CD4-positive, alpha-beta T cell treated with Interleukin-12 subunit alpha and Interleukin-12 subunit beta, for 1 hour (primary cell): ENCODE data around the gene EGLN1.
"Not testable (repeated sequence)": the region's sequence is repeated elsewhere in the genome, so short reads cannot be mapped to it uniquely, and the experiment has no call there.

Experiments
- DNase-seq: peaks from one replicate; pipeline ENCODE4 v3.0.0-alpha.2; 2020

EGLN1 gene

GRCh38 chr1:231421971-231422797, at the start of gene EGLN1:
EGLN1 (minus strand) TSS chr1:231422287; CDS start chr1:231421888, 399 bp downstream.
- peak; percentile 86 for DNase-seq

- DNase-seq, result not testable (repeated sequence)
These were observed 49.4 kb upstream of the EGLN1 start for GRCh38 chr1:231471500-231471899.

GRCh38 chr1:231471027-231471426, 48.9 kb upstream of the EGLN1 start:
- DNase-seq, result not testable (repeated sequence)

GRCh38 chr1:231467986-231468385, 45.9 kb upstream of the EGLN1 start:
- DNase-seq, result no peak

GRCh38 chr1:231465051-231465450, 43.0 kb upstream of the EGLN1 start:
- DNase-seq, result no peak

- no peak for DNase-seq
These were observed 41.5 kb upstream of the EGLN1 start for GRCh38 chr1:231463541-231463940.

- peak; percentile 66 for DNase-seq
These were observed 38.5 kb upstream of the EGLN1 start for GRCh38 chr1:231460614-231461013.

GRCh38 chr1:231459438-231459837, 37.4 kb upstream of the EGLN1 start:
- not testable (repeated sequence) for DNase-seq

GRCh38 chr1:231457956-231458355, 35.9 kb upstream of the EGLN1 start:
- DNase-seq, result not testable (repeated sequence)

GRCh38 chr1:231454133-231454532, 32.0 kb upstream of the EGLN1 start:
- DNase-seq, result not testable (repeated sequence)

GRCh38 chr1:231446138-231446537, 24.1 kb upstream of the EGLN1 start:
- DNase-seq, result no peak

- no peak for DNase-seq
These were observed 22.0 kb upstream of the EGLN1 start for GRCh38 chr1:231444059-231444458.

- DNase-seq, result no peak
These were observed 21.3 kb upstream of the EGLN1 start for GRCh38 chr1:231443363-231443762.

GRCh38 chr1:231442735-231443134, 20.6 kb upstream of the EGLN1 start:
- DNase-seq, result no peak

GRCh38 chr1:231432996-231433395, 10.9 kb upstream of the EGLN1 start:
- no peak for DNase-seq

GRCh38 chr1:231431665-231432415, 9.8 kb upstream of the EGLN1 start:
- no peak for DNase-seq

- not testable (repeated sequence) for DNase-seq
These were observed 8.7 kb upstream of the EGLN1 start for GRCh38 chr1:231430678-231431352.

GRCh38 chr1:231428377-231428776, 6.3 kb upstream of the EGLN1 start:
- DNase-seq, result no peak

GRCh38 chr1:231424950-231425805, 3.1 kb upstream of the EGLN1 start:
- DNase-seq, result no peak

- no peak for DNase-seq
These were observed 1.6 kb upstream of the EGLN1 start for GRCh38 chr1:231423648-231424047.

- DNase-seq, result no peak
These were observed 767 bp upstream of the EGLN1 start for GRCh38 chr1:231422798-231423309.

- DNase-seq, result peak; percentile 49
These were observed 529 bp downstream of the EGLN1 start for GRCh38 chr1:231421546-231421970.
